IPS-20b (cell line): ENCODE measurements around the gene C19orf53.

Experiments
- H3K27ac ChIP-seq: one replicate; pipeline ENCODE4 v1.5.1; 2013; ENCODE audit warnings: low read length
- H3K27me3 ChIP-seq: 2 replicates; pipeline ENCODE4 v1.6.1; 2013; ENCODE audit warnings: mild to moderate bottlenecking, low read length, inconsistent platforms; ENCODE audit not compliant: insufficient read depth
- H3K36me3 ChIP-seq: 2 replicates; pipeline ENCODE4 v1.6.1; 2013; ENCODE audit warnings: low read depth, mild to moderate bottlenecking, inconsistent platforms, low read length, moderate library complexity; ENCODE audit not compliant: insufficient read depth
- H3K4me1 ChIP-seq: 2 replicates; pipeline ENCODE4 v1.6.1; 2013; ENCODE audit warnings: mild to moderate bottlenecking, control low read depth, inconsistent platforms, low read length, moderate library complexity; ENCODE audit not compliant: insufficient read depth
- H3K4me3 ChIP-seq: 2 replicates; pipeline ENCODE4 v1.5.1; 2013; ENCODE audit warnings: mild to moderate bottlenecking, low read length, inconsistent platforms
- H3K9ac ChIP-seq: 2 replicates; pipeline ENCODE4 v1.6.1; 2013; ENCODE audit warnings: low read depth, mild to moderate bottlenecking, inconsistent platforms, low read length, moderate library complexity
- H3K9me3 ChIP-seq: 2 replicates; pipeline ENCODE4 v1.6.1; 2013; ENCODE audit warnings: mild to moderate bottlenecking, low read depth, low read length, inconsistent platforms; ENCODE audit not compliant: insufficient read depth

The C19orf53 gene

DNA sequence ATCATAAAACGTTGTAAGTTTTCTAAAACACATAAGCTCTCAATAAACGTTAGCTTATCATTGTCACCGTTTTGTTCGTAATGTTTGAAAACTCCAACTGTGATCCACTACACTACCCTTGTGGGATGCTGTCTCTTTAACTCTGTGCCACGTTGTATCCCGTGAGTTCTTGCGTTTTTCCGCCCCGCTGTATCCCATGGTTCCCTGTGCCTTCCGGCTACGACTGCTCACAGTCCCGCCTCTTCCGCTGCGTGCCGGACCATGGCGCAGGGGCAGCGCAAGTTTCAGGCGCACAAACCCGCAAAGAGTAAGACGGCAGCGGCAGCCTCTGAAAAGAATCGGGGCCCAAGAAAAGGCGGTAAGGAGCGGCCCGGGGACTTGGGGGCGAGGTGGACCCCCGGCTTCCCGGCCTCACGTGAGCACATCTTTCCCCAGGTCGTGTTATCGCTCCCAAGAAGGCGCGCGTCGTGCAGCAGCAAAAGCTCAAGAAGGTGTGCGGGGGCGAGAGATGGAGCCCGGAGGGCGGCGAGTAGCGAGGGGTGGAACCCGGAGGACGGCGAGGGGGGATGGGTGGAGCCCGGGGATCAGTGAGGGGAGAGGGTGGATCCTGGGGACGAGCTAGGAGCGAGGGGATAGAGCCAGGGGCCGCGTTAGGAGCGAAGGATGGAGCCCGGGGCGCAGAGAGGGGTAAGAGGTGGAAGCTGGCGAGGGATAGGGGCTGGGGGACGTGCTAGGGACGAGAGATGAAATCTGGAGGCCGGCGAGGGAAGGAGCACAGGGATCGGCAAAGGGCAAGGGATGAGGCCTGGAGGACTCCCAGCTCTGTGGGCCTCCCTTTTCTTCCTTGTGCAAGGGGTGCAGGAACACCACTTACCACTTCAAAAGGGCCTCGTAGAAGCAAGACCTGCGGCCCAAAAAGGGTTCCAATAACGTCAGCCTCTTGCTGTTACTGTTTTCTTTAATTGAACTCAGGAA lies at the start of gene C19orf53:
Gene C19orf53 (plus strand): TSS at position 240 of the 975 bp plus-strand sequence. CDS start 22 bp downstream, at position 262.
- peaks cover 36% of the 10 kb centered on the region for H3K36me3 ChIP-seq
- peak within 1 kb of the TSS; percentile 89 for H3K27ac ChIP-seq
- H3K9me3 ChIP-seq = no peaks in the 10 kb centered on the region
- peak within 1 kb of the TSS; percentile 99 for H3K4me3 ChIP-seq
- peak within 1 kb of the TSS; percentile 97 for H3K9ac ChIP-seq
- no peaks in the 10 kb centered on the region for H3K4me1 ChIP-seq
- H3K27me3 ChIP-seq = no peaks in the 10 kb centered on the region

DNA sequence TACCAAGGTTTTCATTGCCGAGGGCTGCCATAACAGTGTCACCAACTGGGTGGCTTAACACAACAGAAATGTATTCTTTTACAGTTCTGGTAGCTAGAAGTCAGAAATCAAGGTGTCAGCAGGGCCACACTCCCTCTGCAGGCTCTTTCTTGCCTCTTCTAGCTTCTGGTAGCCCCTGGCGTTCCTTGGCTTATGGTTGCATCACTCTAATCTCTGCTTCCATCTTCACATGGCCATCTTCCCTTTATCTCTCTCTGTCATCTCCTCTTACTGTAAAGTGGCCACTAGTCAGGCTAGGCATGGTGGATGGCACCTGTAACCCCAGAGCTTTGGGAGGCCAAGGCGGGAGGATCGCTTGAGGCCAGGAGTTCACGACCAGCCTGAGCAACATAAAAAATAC lies 47.9 kb upstream of the C19orf53 start:
- Histone ChIP-seq H3K4me1 (no peaks in the 10 kb centered on the region; the same call in 1 of the 2 replicates), H3K27me3 (no peaks in the 10 kb centered on the region), H3K9ac (no peak overlapping the region), H3K4me3 (no peak overlapping the region), H3K27ac (no peak overlapping the region), H3K9me3 (no peaks in the 10 kb centered on the region), H3K36me3 (no peaks in the 10 kb centered on the region)

DNA sequence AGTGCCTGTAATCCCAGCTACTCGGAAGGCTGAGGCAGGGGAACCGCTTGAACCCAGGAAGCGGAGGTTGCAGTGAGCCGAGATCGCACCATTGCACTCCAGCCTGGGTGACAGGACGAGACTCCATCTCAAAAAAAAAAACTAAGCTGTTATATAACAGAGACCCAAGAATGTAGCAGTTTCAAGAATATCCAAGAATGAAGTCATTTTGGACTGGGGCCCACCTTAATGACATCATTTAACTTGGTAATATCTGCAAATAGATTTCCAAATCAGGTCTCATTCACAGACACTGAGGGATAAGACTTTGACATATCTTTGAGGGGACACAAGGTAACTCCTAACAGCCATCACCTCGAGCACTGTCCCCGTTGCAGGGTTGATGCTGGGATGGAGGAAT lies 46.5 kb upstream of the C19orf53 start:
- Histone ChIP-seq H3K4me3 (no peak overlapping the region), H3K9ac (no peak overlapping the region), H3K27ac (no peak overlapping the region), H3K27me3 (no peaks in the 10 kb centered on the region), H3K4me1 (peaks cover 5% of the 10 kb centered on the region; the same call in 1 of the 2 replicates), H3K36me3 (no peaks in the 10 kb centered on the region), H3K9me3 (no peaks in the 10 kb centered on the region)

DNA sequence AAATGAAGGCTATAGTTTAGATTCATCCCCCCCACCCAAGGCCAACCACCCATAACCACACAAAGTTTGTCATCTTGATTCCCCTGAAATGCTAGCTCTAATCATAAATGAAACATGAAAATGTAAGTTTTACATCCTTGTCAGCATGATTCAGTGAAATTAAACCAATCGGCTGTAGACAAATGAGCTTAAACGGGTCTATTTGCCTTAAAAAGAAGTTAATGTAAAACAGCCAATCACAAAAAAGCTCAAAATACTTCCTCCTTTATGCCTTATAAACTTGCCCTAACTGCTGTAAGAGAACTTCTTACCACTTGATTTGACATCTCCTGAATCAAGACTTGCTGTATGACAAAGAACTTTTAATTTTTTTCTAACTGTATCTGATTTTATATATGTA lies 44.4 kb upstream of the C19orf53 start:
- H3K27ac ChIP-seq = no peak overlapping the region
- no peaks in the 10 kb centered on the region for H3K27me3 ChIP-seq
- no peaks in the 10 kb centered on the region for H3K9me3 ChIP-seq
- no peaks in the 10 kb centered on the region for H3K36me3 ChIP-seq
- H3K9ac ChIP-seq = no peak overlapping the region
- peaks cover 5% of the 10 kb centered on the region; the same call in 1 of the 2 replicates for H3K4me1 ChIP-seq
- no peak overlapping the region for H3K4me3 ChIP-seq

DNA sequence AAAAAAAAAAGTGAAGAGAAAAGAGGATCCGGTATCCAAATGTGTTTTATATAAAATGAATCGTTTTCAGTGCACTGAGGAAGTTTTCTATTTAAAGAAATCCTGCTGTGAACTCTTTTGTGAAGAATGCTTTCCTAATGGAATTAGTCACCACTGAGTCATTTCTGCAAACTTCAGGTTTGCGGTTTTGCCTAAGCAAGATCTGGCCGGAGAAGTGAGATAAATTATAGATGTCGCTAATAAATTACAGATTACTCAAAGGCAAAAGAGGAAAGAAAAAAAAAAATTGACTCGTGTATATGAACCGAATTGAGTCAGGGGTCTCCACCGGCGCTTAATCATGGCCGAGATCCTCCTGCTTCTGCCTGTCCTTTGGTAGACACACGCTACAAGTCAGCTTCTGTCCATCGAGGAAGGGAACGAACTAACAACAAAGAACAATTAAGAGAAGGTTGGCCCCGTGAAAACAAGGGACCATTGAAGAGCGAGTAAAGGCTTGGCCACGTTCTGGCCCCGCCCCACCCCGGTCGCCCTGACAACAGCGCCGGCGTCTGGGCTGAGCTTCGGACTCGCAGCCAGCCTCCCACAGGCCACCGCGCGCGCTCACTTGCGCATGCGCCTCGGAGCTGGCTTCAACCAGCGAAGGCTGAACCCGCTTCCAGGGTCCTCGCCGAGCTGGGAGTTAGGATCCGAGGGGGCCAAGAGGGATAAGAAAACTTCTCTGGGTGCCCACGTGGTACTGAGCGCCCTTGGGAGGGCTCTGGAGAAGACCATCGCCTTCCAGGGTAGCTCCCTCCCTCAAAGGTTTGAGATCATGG lies 42.9 kb upstream of the C19orf53 start:
- peak overlapping the region; percentile 64 for H3K27ac ChIP-seq

DNA sequence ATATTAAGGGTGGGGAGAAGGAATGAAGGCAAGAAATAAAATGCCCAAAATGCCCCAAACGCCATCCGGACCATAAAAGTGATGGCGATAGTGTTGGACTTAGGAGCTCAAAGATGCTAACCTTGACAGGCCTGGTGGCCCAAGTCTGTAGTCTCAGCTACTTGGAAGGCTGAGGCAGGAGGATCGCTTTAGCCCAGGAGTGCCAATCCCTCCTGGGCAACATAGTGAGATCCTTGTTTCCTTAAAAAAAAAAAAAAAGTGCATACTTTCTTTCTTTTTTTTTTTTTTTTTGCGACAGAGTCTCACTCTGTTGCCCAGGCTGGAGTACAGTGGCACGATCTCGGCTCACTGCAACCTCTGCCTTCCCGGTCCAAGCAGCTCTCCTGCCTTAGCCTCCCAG lies 41.9 kb upstream of the C19orf53 start:
- no peaks in the 10 kb centered on the region for H3K9me3 ChIP-seq
- no peak overlapping the region for H3K27ac ChIP-seq
- H3K4me3 ChIP-seq = peak overlapping the region; percentile 85
- peak overlapping the region; percentile 93; the same call in 1 of the 2 replicates for H3K9ac ChIP-seq
- H3K4me1 ChIP-seq = peaks cover 5% of the 10 kb centered on the region; the same call in 1 of the 2 replicates
- no peaks in the 10 kb centered on the region for H3K27me3 ChIP-seq
- no peaks in the 10 kb centered on the region for H3K36me3 ChIP-seq

More for the DNA sequence above, 42.9 kb upstream of the C19orf53 start:
- Histone ChIP-seq H3K9ac (peak overlapping the region; percentile 93), H3K4me3 (peak overlapping the region; percentile 85), H3K9me3 (no peaks in the 10 kb centered on the region), H3K4me1 (peaks cover 5% of the 10 kb centered on the region; the same call in 1 of the 2 replicates), H3K27me3 (no peaks in the 10 kb centered on the region), H3K36me3 (no peaks in the 10 kb centered on the region)

DNA sequence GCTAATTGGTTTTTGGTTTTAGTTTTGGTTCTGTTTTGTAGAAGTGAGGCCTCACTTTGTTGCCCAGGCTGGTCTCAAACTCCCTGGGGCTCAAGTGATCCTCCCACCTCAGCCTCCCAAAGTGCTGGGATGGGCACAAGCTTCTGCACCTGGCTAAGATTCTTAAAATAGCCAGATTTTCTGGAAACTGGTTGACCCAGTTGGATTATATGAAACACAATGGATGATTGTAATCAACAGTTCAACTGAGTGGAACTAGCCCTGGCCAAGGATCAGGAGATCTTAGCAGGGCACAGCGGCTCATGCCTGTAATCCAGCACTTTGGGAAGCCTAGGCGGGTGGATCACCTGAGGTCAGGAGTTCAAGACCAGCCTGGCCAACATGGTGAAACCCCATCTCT lies 39.5 kb upstream of the C19orf53 start:
- peaks cover 5% of the 10 kb centered on the region; the same call in 1 of the 2 replicates for H3K4me1 ChIP-seq
- no peaks in the 10 kb centered on the region for H3K36me3 ChIP-seq
- no peak overlapping the region for H3K9ac ChIP-seq
- H3K27ac ChIP-seq = no peak overlapping the region
- no peaks in the 10 kb centered on the region for H3K9me3 ChIP-seq
- no peak overlapping the region for H3K4me3 ChIP-seq
- H3K27me3 ChIP-seq = no peaks in the 10 kb centered on the region

DNA sequence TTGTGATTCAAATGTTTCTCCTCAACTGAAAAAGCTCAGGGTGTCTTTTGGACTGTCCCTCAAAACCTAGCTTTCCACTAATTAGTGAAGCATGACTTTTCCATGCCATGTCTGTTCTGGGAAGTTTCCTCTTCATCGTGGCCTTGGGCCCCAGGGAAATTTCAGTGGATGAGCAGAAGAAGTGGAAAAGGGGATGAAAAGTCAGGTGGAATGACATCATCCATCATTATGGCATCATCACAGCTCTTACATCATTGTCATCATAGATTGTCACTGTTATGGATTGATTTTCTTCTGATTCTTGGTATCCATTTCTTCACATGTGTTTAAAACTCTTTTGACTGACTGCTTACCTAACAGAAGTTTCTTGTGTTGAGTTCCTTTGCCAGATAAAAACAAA lies 36.2 kb upstream of the C19orf53 start:
- Histone ChIP-seq H3K4me1 (0 out of 2 replicates have a peak, but pooled peaks cover 4% of the 10 kb centered on the region), H3K9ac (no peak overlapping the region), H3K27me3 (no peaks in the 10 kb centered on the region), H3K27ac (no peak overlapping the region), H3K36me3 (no peaks in the 10 kb centered on the region), H3K9me3 (no peaks in the 10 kb centered on the region), H3K4me3 (no peak overlapping the region)

DNA sequence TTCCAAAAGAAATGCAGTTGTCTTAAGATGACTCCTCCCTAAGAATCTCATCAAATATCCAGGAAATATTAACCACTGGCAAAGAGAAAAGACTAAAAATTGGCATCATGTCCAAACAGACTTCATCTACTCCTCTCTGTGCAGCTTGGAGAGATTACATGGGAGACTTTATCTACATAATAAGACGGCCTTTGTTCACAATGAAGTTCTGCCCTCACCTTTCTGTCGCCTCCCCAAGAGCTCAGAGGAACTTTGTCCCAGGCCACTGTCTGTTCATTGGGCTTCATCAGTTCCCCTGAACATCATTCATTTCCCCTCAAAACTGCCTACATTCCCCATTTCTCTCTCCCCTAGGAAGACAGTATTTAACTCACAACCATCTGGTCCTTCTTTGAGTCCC lies 32.4 kb upstream of the C19orf53 start:
- Histone ChIP-seq H3K27me3 (no peaks in the 10 kb centered on the region), H3K36me3 (no peaks in the 10 kb centered on the region), H3K9me3 (no peaks in the 10 kb centered on the region), H3K4me1 (0 out of 2 replicates have a peak, but pooled peaks cover 8% of the 10 kb centered on the region), H3K27ac (no peak overlapping the region), H3K9ac (no peak overlapping the region), H3K4me3 (no peak overlapping the region)

DNA sequence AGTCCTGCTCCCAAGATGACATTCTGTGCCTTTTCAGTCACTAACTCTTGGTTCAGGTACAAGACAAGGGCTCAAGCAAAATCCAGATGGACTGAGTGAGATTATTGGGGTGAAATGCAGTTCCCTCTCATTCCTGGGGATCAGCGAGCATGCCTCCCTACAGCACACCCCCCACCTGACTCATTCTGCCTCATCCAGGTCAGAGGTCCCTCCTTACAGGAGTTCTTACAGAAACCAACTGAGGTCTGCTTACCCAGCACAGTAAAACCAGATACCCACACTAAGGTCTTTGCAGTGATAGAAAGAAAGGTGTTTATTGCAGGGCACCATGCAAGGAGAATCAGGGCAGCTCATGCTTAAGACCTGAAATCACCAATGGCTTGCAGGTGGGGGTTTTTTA lies 31.5 kb upstream of the C19orf53 start:
- no peaks in the 10 kb centered on the region for H3K27me3 ChIP-seq
- H3K36me3 ChIP-seq = no peaks in the 10 kb centered on the region
- no peaks in the 10 kb centered on the region for H3K9me3 ChIP-seq
- H3K4me1 ChIP-seq = 0 out of 2 replicates have a peak, but pooled peaks cover 8% of the 10 kb centered on the region
- no peak overlapping the region for H3K9ac ChIP-seq
- no peak overlapping the region for H3K4me3 ChIP-seq
- no peak overlapping the region for H3K27ac ChIP-seq

DNA sequence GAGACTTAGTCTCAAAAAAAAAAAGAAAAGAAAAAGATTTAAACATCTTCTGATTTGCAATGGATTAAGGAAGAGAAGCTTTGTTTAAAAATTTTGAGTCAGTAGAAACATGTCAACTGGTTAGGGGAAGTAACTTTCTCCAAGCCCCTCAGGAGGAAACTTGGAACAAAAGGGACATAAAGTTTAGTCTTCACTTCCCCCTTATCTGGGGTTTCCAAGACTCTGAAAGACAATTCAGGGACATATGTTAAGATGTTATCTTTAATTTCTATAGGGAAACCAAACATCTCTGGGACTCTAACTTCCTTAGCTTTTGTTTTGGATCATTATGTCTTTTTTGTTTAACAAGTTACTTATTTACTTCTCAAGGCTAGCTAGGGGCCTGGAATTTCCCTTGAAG lies 30.1 kb upstream of the C19orf53 start:
- no peak overlapping the region for H3K9ac ChIP-seq
- no peaks in the 10 kb centered on the region for H3K36me3 ChIP-seq
- no peaks in the 10 kb centered on the region for H3K27me3 ChIP-seq
- 0 out of 2 replicates have a peak, but pooled peaks cover 8% of the 10 kb centered on the region for H3K4me1 ChIP-seq
- no peaks in the 10 kb centered on the region for H3K9me3 ChIP-seq
- no peak overlapping the region for H3K27ac ChIP-seq
- no peak overlapping the region for H3K4me3 ChIP-seq
